ENCODE measurements around the gene PLAAT4. TPM values are rescaled to one million over a fixed set of nuclear protein-coding genes. Genes with fewer than 3 reads are reported as not detected.
"Not testable (repeated sequence)": the region's sequence is repeated elsewhere in the genome, so short reads cannot be mapped to it uniquely, and the experiment has no call there.

The PLAAT4 gene
- total RNA-seq, 2 donors from 2014 or later: 0.58 TPM; not detected in 1

DNA sequence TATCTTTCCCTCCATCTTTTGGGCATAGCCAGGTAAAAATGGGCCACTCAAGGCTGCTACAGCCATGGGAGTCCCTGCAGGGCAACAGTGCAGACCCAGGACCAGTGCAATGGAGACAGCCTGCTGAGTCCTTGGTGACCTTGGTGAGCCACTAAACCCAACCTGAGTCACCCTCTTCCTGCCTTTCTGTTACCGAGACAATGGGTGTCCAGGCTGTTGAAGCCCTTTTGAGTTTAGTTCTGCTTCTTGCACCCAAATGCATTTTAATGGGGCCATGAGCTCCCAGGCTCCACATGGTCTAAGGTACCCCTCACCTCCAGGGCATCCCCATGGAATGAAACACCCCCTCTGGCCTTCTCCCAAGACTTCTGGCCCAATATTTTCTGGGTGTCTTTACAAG, 874 bp upstream of the PLAAT4 start:
- no peaks in the 10 kb centered on the region for H3K27me3 ChIP-seq (ENCODE audit: control insufficient read depth, insufficient read depth, low read length, poor library complexity, severe bottlenecking)
- no peak overlapping the region for H3K9ac ChIP-seq (ENCODE audit: extremely low read depth, low read length, poor library complexity, severe bottlenecking)
- TF ChIP-seq, protein P1, sequence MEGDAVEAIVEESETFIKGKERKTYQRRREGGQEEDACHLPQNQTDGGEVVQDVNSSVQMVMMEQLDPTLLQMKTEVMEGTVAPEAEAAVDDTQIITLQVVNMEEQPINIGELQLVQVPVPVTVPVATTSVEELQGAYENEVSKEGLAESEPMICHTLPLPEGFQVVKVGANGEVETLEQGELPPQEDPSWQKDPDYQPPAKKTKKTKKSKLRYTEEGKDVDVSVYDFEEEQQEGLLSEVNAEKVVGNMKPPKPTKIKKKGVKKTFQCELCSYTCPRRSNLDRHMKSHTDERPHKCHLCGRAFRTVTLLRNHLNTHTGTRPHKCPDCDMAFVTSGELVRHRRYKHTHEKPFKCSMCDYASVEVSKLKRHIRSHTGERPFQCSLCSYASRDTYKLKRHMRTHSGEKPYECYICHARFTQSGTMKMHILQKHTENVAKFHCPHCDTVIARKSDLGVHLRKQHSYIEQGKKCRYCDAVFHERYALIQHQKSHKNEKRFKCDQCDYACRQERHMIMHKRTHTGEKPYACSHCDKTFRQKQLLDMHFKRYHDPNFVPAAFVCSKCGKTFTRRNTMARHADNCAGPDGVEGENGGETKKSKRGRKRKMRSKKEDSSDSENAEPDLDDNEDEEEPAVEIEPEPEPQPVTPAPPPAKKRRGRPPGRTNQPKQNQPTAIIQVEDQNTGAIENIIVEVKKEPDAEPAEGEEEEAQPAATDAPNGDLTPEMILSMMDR (conservative IDR thresholded peaks at IDR 0.05): no peak
- no peaks in the 10 kb centered on the region for H3K9me3 ChIP-seq (ENCODE audit: control insufficient read depth, low read length)
- peaks cover 3% of the 10 kb centered on the region for H3K4me1 ChIP-seq (ENCODE audit: control insufficient read depth, insufficient read depth, low read length)
- no peak overlapping the region for H3K4me3 ChIP-seq (ENCODE audit: low read length)
- Mint-ChIP-seq H3K27me3 (ENCODE audit: insufficient read depth) (peaks cover 3% of the 10 kb centered on the region), H3K36me3 (ENCODE audit: low read depth) (peaks cover 1% of the 10 kb centered on the region), H3K4me3 (no peak overlapping the region), H3K4me1 (peaks cover 36% of the 10 kb centered on the region), H3K27ac (no peak overlapping the region), H3K9me3 (peaks cover 2% of the 10 kb centered on the region)
- DNase-seq: no peak
- H3K27ac ChIP-seq (ENCODE audit: low read depth, low read length): no peak overlapping the region
- no peaks in the 10 kb centered on the region for H3K36me3 ChIP-seq (ENCODE audit: control insufficient read depth, insufficient read depth, low read length)
- WGBS, 2 experiments (ENCODE audit: insufficient coverage in 1 of 2, insufficient read length in 1 of 2): 89 to 95% methylated on average over 1 of the region's 1 CpG

DNA sequence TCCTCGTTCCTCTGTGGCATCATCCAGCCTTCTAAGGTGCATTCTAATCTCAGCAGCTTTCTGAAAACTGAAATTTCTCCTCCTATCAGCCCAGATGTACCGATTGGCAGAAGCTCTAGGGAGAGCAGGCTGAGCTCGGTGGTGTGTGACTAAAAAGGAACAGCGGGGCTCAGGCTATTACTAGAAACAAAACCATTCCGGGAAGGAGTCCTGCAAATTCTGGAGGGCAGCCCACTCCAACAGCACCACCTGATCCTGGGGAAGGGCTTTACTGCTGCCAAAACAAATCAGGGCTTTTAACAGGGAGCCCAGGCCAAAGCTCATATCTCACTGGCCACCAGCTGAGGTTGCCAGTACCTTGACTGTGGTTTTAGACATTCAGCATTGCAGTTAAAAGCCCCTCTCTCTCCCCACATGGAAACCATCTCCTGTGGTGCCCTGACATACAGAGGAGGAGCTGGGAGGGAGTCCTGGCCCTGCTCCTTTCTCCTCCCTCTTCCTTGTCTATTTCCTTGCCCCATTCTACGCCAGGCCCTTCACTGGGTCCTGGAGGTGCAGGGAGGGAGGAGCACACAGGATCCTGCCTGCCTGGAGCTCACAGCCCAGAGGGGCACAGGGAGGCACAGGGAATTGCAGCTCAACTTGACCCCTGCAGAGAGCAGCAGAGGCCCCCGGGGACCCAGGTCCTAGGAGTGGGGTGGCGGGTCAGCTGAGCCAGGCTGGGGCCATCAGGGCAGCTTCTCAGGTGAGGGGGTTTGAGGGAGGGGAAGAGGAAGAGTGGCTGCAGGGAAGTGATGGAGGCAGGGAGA, 889 bp downstream of the PLAAT4 start:
- TF ChIP-seq, protein P1 (conservative IDR thresholded peaks at IDR 0.05): no peak
- H3K9ac ChIP-seq (ENCODE audit: extremely low read depth, low read length, poor library complexity, severe bottlenecking): no peak overlapping the region
- Mint-ChIP-seq H3K4me1 (peaks cover 24% of the 10 kb centered on the region), H3K27ac (no peak overlapping the region), H3K27me3 (ENCODE audit: insufficient read depth) (peaks cover 3% of the 10 kb centered on the region), H3K9me3 (no peaks in the 10 kb centered on the region), H3K4me3 (no peak overlapping the region), H3K36me3 (ENCODE audit: low read depth) (no peaks in the 10 kb centered on the region)
- H3K4me1 ChIP-seq (ENCODE audit: control insufficient read depth, insufficient read depth, low read length): no peaks in the 10 kb centered on the region
- no peak overlapping the region for H3K4me3 ChIP-seq (ENCODE audit: low read length)
- H3K27ac ChIP-seq (ENCODE audit: low read depth, low read length): no peak overlapping the region
- DNase-seq: no peak
- no peaks in the 10 kb centered on the region for H3K9me3 ChIP-seq (ENCODE audit: control insufficient read depth, low read length)
- WGBS, 2 experiments (ENCODE audit: insufficient coverage in 1 of 2, insufficient read length in 1 of 2): 86 to 88% methylated on average over 7 to 8 of the region's 8 CpGs
- no peaks in the 10 kb centered on the region for H3K27me3 ChIP-seq (ENCODE audit: control insufficient read depth, insufficient read depth, low read length, poor library complexity, severe bottlenecking)
- H3K36me3 ChIP-seq (ENCODE audit: control insufficient read depth, insufficient read depth, low read length): no peaks in the 10 kb centered on the region

DNA sequence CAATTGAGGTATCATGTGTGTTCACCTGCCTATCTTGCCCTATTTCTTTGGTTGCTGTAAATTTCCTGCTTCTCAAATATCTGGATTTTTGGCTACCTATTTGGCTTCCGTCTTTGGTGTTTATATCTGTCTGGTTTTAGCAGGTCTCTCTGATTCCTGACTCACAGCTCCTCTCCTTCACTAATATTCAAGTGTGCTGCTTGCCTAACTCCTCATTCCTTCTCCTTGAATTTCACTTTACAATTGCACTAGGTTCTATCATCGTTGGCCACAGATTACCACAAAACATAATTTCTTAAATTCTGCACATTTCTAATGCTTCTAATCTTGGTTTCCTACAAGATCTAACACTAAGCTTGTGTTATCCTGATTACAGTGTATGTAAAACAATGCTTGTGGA, 5.9 kb downstream of the PLAAT4 start:
- H3K36me3 Mint-ChIP-seq (ENCODE audit: low read depth); DNase-seq; H3K27me3 ChIP-seq (ENCODE audit: control insufficient read depth, insufficient read depth, low read length, poor library complexity, severe bottlenecking); H3K27me3 Mint-ChIP-seq (ENCODE audit: insufficient read depth); H3K9ac ChIP-seq (ENCODE audit: extremely low read depth, low read length, poor library complexity, severe bottlenecking); H3K27ac ChIP-seq (ENCODE audit: low read depth, low read length); H3K9me3 ChIP-seq (ENCODE audit: control insufficient read depth, low read length); H3K4me3 ChIP-seq (ENCODE audit: low read length); H3K4me1 Mint-ChIP-seq; H3K27ac Mint-ChIP-seq; H3K9me3 Mint-ChIP-seq; H3K36me3 ChIP-seq (ENCODE audit: control insufficient read depth, insufficient read depth, low read length); H3K4me3 Mint-ChIP-seq; H3K4me1 ChIP-seq (ENCODE audit: control insufficient read depth, insufficient read depth, low read length): not testable (repeated sequence)
- 79 to 100% methylated on average over 1 to 2 of the region's 2 CpGs for WGBS, 2 experiments (ENCODE audit: insufficient coverage in 1 of 2, insufficient read length in 1 of 2)
